ENCODE results near the gene MAPT. TPM values are rescaled to one million over a fixed set of nuclear protein-coding genes. Genes with fewer than 3 reads are reported as not detected.

MAPT gene
- polyA plus RNA-seq, 3 donors: 0.04 TPM; not detected in 2

DNA sequence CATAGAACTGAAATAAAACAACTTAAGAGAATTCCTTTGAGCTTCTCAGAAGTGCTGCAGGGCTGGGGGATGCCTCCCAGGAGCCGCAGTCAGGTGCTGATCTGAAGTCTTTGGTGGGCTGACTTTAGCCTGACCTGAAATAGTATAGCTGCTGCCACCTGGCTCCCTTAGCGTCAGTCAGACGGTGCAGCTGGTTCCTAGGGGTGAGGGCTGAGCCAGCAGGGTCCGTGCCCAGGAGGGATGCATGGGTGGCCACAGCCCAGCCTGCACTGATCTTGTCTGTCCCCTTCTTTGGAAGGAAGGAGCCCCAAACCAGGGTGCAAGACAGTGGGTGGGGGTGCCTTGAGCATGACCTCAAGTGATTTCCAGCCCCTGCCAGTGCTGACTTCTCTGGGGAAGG, 11.5 kb downstream of the MAPT start:
- Histone ChIP-seq H3K4me2 (replicated peaks; ENCODE audit: extremely low read depth, low read length, poor library complexity, severe bottlenecking) (no peak overlapping the region), H3K4me1 (ENCODE audit: control insufficient read depth in 1 of 2, insufficient read depth in 2 of 2, low read length in 2 of 2) (no peaks in the 10 kb centered on the region), H3K27ac (ENCODE audit: low read depth in 1 of 2, low read length in 2 of 2) (no peak overlapping the region), H3K4me3 (replicated peaks in 1 of 3; ENCODE audit: low read depth in 2 of 3, low read length in 3 of 3) (no peak overlapping the region), H3K79me2 (ENCODE audit: insufficient read depth, low read length) (no peaks in the 10 kb centered on the region), H3K9me3 (replicated peaks in 1 of 2; ENCODE audit: control insufficient read depth in 1 of 2, insufficient read depth in 1 of 2, low read length in 2 of 2) (no peaks in the 10 kb centered on the region), H3K36me3 (replicated peaks in 1 of 2; ENCODE audit: control insufficient read depth in 1 of 2, insufficient read depth in 2 of 2, low read length in 2 of 2) (no peaks in the 10 kb centered on the region), H3K9ac (ENCODE audit: insufficient read depth, low read length, poor library complexity, severe bottlenecking) (no peak overlapping the region), H2AFZ (ENCODE audit: insufficient read depth, low read depth, low read length, poor library complexity, severe bottlenecking) (no peak overlapping the region), H4K20me1 (ENCODE audit: insufficient read depth, low read length) (no peaks in the 10 kb centered on the region), H3K27me3 (ENCODE audit: control insufficient read depth in 2 of 2, insufficient read depth in 2 of 2, low read length in 2 of 2) (peaks cover 0 to 2% of the 10 kb centered on the region in 2 donors)
- H3K36me3 Mint-ChIP-seq: no peaks in the 10 kb centered on the region
- intact Hi-C loops (cut with micrococcal nuclease): no loop called here
- H3K27ac Mint-ChIP-seq: no peak overlapping the region
- DNase-seq: no peak
- H3K27me3 Mint-ChIP-seq (ENCODE audit: low read depth in 3 of 3): peaks cover 22 to 34% (median 23%) of the 10 kb centered on the region in 3 donors
- H3K4me1 Mint-ChIP-seq: no peaks in the 10 kb centered on the region
- H3K4me3 Mint-ChIP-seq: no peak overlapping the region
- WGBS (ENCODE audit: insufficient coverage): 69% methylated on average over 4 of the region's 4 CpGs
- peaks cover 0 to 2% (median 0%) of the 10 kb centered on the region in 7 donors for H3K9me3 Mint-ChIP-seq
- TF ChIP-seq, protein P1, sequence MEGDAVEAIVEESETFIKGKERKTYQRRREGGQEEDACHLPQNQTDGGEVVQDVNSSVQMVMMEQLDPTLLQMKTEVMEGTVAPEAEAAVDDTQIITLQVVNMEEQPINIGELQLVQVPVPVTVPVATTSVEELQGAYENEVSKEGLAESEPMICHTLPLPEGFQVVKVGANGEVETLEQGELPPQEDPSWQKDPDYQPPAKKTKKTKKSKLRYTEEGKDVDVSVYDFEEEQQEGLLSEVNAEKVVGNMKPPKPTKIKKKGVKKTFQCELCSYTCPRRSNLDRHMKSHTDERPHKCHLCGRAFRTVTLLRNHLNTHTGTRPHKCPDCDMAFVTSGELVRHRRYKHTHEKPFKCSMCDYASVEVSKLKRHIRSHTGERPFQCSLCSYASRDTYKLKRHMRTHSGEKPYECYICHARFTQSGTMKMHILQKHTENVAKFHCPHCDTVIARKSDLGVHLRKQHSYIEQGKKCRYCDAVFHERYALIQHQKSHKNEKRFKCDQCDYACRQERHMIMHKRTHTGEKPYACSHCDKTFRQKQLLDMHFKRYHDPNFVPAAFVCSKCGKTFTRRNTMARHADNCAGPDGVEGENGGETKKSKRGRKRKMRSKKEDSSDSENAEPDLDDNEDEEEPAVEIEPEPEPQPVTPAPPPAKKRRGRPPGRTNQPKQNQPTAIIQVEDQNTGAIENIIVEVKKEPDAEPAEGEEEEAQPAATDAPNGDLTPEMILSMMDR (IDR thresholded peaks at IDR 0.05): no peak

DNA sequence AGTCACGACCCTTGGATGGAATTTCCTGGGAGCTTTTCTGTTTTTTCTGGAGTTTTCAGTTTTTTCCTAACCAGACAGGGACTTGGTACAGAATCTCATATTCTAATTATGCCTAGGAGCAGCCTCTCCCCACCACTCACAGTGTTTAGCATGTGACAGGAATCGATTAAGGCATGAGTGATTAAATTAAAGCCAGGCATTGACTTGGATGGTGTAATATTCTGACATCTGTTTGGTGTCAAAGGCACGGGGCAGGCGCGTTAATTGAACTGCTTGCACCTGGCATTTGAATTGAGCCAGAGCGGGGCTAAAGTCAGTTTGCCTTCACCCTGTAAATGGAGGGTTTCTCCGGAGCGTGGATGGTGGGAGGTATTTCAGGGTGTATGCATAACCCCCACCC, 11.9 kb downstream of the MAPT start:
- no peak overlapping the region for H3K4me3 Mint-ChIP-seq
- no peak overlapping the region for H3K27ac ChIP-seq (ENCODE audit: low read depth in 1 of 2, low read length in 2 of 2)
- WGBS (ENCODE audit: insufficient coverage): 81% methylated on average over 4 of the region's 8 CpGs
- H3K36me3 ChIP-seq (replicated peaks in 1 of 2; ENCODE audit: control insufficient read depth in 1 of 2, insufficient read depth in 2 of 2, low read length in 2 of 2): no peaks in the 10 kb centered on the region
- no peak for DNase-seq
- no peak overlapping the region for H3K27ac Mint-ChIP-seq
- H3K4me1 ChIP-seq (ENCODE audit: control insufficient read depth in 1 of 2, insufficient read depth in 2 of 2, low read length in 2 of 2): no peaks in the 10 kb centered on the region
- peaks cover 0 to 2% (median 0%) of the 10 kb centered on the region in 7 donors for H3K9me3 Mint-ChIP-seq
- intact Hi-C loops (cut with micrococcal nuclease): no loop called here
- no peaks in the 10 kb centered on the region for H3K4me1 Mint-ChIP-seq
- H3K27me3 Mint-ChIP-seq (ENCODE audit: low read depth in 3 of 3): peaks cover 21 to 34% (median 26%) of the 10 kb centered on the region in 3 donors
- H3K4me3 ChIP-seq (replicated peaks in 1 of 3; ENCODE audit: low read depth in 2 of 3, low read length in 3 of 3): no peak overlapping the region
- H3K9ac ChIP-seq (ENCODE audit: insufficient read depth, low read length, poor library complexity, severe bottlenecking): no peak overlapping the region
- no peaks in the 10 kb centered on the region for H3K36me3 Mint-ChIP-seq
- H3K9me3 ChIP-seq (replicated peaks in 1 of 2; ENCODE audit: control insufficient read depth in 1 of 2, insufficient read depth in 1 of 2, low read length in 2 of 2): no peaks in the 10 kb centered on the region
- H3K4me2 ChIP-seq (replicated peaks; ENCODE audit: extremely low read depth, low read length, poor library complexity, severe bottlenecking): no peak overlapping the region
- H4K20me1 ChIP-seq (ENCODE audit: insufficient read depth, low read length): no peaks in the 10 kb centered on the region
- TF ChIP-seq, protein P1 (IDR thresholded peaks at IDR 0.05): no peak
- H3K79me2 ChIP-seq (ENCODE audit: insufficient read depth, low read length): no peaks in the 10 kb centered on the region
- no peak overlapping the region for H2AFZ ChIP-seq (ENCODE audit: insufficient read depth, low read depth, low read length, poor library complexity, severe bottlenecking)
- peaks cover 0 to 2% of the 10 kb centered on the region in 2 donors for H3K27me3 ChIP-seq (ENCODE audit: control insufficient read depth in 2 of 2, insufficient read depth in 2 of 2, low read length in 2 of 2)
